NCI-H774 (cell line): Measurements from ENCODE around the gene FANK1.
"Not testable (repeated sequence)": the region's sequence is repeated elsewhere in the genome, so short reads cannot be mapped to it uniquely, and the experiment has no call there.

ENCODE experiments used
- DNase-seq: peaks from one replicate; lab custom pipeline; 2025; lab: John Stamatoyannopoulos, UW

Gene FANK1

GRCh38 chr10:126021833-126022500 is 125.6 kb downstream of the FANK1 start:
- DNase-seq: no peak

DNA sequence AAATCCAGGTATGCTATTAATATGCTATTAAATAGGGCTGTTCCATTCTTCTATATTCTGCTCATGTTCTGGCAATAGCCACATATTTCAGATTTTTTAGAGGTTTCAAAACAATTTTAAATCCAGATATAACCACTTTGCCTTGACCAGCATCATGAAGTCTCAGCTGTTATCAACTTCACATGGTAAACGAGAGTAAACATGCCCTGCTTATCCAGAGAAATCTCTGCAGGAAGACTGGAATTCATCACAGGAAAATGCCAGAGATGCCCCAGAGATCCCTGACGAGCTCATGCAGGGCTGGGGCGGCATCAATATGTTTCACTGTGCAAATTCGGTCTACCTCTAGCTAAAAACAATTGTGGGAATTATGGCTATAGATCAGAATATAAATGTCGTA is 126.5 kb downstream of the FANK1 start:
- DNase-seq: no peak

GRCh38 chr10:126027692-126028091 is 131.3 kb downstream of the FANK1 start:
- DNase-seq: no peak

DNA sequence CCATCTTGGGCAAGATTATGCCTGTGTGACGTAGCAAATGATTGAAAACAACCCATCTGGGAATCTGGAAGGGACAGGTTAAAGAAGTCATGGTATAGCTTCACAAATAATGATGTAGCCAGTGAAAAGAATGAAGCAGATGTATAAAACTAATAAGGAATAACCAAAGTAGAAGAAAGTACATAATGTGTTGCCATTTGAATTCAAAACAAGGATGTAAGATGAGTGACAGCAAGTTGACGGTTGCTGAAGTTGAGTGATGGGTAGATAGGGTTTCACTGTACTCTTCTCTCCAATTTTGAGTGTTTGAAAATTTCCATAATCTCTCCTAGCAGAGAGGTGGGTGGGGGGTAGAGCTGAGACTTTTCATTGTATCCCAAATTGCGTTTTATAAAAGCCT is 133.6 kb downstream of the FANK1 start:
- no peak for DNase-seq

GRCh38 chr10:126034586-126034985 is 138.2 kb downstream of the FANK1 start:
- no peak for DNase-seq

GRCh38 chr10:126036515-126036914 is 140.2 kb downstream of the FANK1 start:
- no peak for DNase-seq

DNA sequence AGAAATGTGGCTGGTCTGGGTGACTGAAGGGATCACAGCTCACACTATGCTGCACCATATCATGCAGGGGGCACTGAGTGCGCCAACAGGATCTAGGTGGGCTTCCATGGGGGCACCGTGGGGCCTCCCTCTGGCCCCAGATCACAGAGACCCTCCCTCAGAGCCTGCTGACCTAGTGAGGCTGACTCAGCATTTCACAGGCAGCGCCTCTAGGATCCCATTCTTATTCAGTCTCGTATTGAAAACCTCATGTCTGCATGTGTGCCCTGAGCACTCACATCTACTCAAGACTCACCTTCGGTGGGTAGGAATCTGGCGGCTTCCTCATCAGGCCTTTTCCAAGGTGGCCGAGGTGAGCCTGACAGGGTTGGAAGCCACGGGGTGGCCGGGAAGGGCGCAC is 141.6 kb downstream of the FANK1 start:
- no peak for DNase-seq

DNA sequence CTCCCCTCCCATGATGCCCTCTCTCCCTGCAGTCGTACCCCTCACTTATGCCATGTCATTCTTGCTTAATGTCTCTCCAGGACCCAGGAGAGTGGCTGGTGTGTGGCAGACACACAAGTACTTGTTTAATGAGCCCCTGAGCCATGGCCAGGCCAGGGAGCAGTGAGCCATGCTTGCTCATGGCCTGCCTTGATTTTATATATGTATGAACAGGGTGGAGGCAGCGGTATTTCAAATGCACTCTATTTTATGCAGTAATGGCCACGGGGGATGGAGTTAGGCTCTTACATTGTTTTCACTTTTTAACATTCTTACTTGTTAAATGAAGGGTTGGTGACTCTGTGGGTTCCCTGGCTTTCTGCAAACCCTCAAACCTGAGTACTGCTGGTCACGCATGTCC is 144.8 kb downstream of the FANK1 start:
- DNase-seq: no peak

DNA sequence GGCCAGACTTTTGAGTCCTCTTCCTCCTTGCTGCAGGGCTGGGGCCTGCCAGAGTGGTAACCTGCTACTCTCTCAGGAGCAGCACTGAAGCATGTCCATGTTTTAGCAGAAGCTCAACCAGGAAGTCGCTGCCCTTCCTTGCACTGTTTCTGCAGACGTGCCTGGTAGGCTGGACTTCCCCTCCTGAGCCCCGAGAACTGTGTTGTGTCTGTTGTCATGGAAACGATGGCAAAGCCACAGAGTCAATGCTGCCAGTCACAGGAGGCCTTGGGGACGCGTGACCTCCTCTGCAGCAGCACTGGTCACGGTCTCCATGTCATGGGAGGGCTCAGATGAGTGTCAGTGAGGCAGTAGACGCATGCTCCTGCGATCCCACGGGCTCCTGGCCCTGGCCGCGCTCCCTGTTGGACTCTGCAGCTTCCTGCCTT is 145.5 kb downstream of the FANK1 start:
- peak; percentile 71 for DNase-seq

DNA sequence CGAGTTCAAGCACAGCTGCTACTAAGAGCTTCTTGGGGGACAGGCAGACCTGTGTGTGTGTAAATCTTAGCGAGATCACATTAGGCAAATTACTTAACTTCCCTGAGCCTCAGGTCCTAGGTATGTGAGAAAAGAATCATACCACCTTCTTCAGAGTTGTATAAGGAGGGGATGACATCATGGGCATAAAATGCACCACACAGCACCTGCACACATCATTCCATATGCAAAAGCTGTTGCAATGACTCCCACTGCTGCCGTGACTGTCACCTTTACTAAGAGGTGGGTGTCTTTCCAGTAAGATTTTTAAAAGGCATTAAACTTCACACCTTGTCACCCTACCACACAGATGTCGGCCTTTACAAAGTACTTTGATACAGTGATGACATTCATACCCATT is 146.0 kb downstream of the FANK1 start:
- DNase-seq: no peak

- DNase-seq: no peak
Observed at GRCh38 chr10:126042906-126043305, 146.5 kb downstream of the FANK1 start.

GRCh38 chr10:126043389-126043788 is 147.0 kb downstream of the FANK1 start:
- DNase-seq: no peak

- DNase-seq: no peak
Observed at GRCh38 chr10:126045861-126046260, 149.5 kb downstream of the FANK1 start.

DNA sequence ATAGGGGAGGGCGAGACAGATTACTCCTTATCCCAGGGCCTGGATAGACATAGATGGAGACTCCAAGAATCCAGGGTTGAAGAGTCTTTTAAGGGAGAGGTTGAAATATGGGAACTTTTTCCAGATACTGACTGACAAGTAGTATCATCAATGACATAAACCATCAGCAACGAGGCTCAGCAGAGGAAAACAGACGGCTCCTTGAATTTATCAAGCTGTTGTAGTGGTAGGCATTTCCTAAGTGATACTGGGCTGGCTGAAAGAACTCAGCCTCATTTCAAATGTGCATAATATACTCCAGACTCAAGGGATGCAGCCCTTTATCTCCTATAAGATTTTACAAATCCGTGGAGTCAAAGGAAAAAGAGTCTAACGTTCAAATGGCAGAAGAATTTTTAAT is 150.5 kb downstream of the FANK1 start:
- DNase-seq: no peak

DNA sequence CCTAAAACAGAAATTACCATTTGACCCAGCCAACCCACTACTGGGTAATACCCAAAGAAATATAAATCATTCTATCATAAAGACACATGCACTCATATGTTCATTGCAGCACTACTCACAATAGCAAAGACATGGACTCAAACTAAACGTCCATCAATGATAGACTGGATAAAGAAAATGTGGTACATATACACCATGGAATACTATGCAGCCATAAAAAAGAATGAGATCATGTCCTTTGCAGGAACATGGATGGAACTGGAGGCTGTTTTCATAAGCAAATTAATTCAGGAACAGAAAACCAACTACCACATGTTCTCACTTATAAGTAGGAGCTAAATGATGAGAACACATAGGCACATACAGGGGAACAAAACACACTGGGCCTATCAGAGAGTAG is 151.4 kb downstream of the FANK1 start:
- not testable (repeated sequence) for DNase-seq

DNA sequence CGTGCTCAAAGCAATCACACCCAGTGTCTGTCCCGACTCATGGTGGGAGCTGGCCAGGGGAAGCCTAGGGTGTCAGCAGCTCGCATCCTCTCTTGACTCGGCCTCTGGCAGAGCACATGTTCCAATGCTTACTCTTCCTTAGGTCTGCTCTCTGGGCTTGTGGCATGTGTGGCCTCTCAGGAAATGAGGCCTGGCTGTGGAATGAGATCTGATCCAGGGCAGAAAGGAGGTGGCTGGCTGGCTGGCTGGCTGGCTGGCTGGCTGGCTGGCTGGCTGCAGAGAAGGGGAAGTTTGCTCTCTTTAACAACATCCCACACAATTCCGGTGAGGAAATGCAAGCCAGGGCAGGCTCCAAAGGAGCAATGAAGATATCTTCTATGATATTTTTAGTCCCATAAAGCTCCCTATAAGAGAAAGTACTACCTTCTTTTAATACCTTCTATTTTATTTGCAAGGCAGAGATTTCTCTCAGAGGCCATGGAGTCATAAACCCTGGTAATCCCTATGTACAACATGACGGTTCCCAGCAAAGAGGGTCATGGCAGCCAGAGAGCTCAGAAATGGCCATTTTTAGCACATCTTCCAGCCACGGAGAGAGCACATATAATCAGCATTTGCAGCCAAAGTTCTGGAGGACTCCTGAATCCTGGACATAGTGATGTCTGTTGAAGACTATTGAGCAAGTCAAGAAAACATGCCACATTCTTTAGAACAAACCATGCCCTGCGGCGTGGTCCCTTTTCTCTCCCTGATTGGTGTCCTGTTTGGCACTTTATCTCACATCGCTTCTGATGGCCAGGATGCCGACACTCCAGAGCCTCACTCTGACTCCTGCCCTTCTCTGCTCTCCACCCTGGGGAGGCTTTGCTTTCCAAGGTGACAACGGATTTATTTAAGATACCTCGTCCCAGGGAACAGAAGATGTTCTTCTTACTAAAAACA is 153.7 kb downstream of the FANK1 start:
- no peak for DNase-seq

DNA sequence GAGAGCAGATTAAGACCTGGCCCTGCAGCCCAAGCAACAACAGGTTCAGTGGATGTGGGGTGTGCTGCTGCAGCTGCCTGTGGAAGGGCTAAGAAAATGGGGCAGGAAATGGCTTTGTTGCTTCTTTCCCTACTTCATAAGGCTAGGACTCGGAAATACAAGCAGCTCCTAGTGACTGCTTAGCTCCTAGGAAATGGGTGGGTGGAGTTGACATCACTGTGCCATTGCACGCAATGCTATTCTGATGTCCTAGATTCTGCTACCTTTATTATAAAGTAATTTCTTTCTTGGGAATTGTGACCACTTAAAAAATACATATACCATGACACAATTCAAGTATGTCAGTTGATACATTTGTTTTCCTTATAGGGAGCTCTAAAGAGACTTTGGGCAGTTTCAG is 155.8 kb downstream of the FANK1 start:
- no peak for DNase-seq

- DNase-seq: no peak
Observed at GRCh38 chr10:126054191-126054590, 157.8 kb downstream of the FANK1 start.

- no peak for DNase-seq
Observed at GRCh38 chr10:126057494-126057893, 161.1 kb downstream of the FANK1 start.

- no peak for DNase-seq
Observed at GRCh38 chr10:126058104-126058503, 161.7 kb downstream of the FANK1 start.

DNA sequence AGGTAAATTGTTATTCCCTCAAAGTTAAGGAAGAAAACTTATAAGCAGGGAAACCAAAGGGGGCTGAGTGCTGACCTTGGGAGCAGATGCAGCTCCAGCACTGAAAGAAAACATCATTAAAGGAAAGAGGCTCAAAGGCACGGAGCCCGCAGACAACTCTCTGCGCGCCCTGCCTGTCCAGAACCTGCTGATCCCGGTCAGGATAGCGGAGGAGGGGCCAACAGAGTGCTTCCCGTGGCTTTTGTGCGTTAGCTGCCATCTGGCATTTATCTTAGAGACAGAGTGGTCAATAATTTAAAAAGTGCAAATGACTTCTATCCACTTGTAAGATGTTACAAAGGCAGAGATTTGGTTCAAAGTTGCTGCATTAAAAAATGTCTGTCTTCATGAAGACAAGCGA is 162.1 kb downstream of the FANK1 start:
- no peak for DNase-seq
